BLaER1 treated with 17β-estradiol and CSF1 and Interleukin-3, amounts not matched to agents 10 nM and 100 nM (cell line): ENCODE data around the gene CPT1B.

Experiments
- H3K27ac ChIP-seq, 11 experiments: shearing (Covaris generic); formaldehyde crosslinking; 2 replicates each; pipeline ENCODE4 v1.8.1; 2022
- H3K27me3 ChIP-seq, 11 experiments: shearing (Covaris generic); formaldehyde crosslinking; 2 replicates each; pipeline ENCODE4 v1.8.1; 2022
- H3K36me3 ChIP-seq, 11 experiments: shearing (Covaris generic); formaldehyde crosslinking; 2 replicates each; pipeline ENCODE4 v1.8.1; 2022
- H3K4me1 ChIP-seq, 10 experiments: shearing (Covaris generic); formaldehyde crosslinking; 2 replicates each; pipeline ENCODE4 v1.8.1; 2022
- H3K4me2 ChIP-seq, 11 experiments: shearing (Covaris generic); formaldehyde crosslinking; 2 replicates each; pipeline ENCODE4 v1.8.1; 2022
- H3K4me3 ChIP-seq, 10 experiments: shearing (Covaris generic); formaldehyde crosslinking; 2 replicates each; pipeline ENCODE4 v1.8.1; 2022
- H3K9ac ChIP-seq, 11 experiments: shearing (Covaris generic); formaldehyde crosslinking; 2 replicates each; pipeline ENCODE4 v1.8.1; 2022
- H3K9me3 ChIP-seq, 11 experiments: shearing (Covaris generic); formaldehyde crosslinking; replicated peaks in 1 of 11; 2 replicates each; pipeline ENCODE4 v1.8.1; 2022
- H4K20me1 ChIP-seq, 11 experiments: shearing (Covaris generic); formaldehyde crosslinking; 2 replicates each; pipeline ENCODE4 v1.8.1; 2022
- Cebpa-rat ChIP-seq, 11 experiments: shearing (Covaris generic); IDR thresholded peaks; 2 replicates each; pipeline ENCODE4 v1.8.1; 2022

The CPT1B gene

DNA sequence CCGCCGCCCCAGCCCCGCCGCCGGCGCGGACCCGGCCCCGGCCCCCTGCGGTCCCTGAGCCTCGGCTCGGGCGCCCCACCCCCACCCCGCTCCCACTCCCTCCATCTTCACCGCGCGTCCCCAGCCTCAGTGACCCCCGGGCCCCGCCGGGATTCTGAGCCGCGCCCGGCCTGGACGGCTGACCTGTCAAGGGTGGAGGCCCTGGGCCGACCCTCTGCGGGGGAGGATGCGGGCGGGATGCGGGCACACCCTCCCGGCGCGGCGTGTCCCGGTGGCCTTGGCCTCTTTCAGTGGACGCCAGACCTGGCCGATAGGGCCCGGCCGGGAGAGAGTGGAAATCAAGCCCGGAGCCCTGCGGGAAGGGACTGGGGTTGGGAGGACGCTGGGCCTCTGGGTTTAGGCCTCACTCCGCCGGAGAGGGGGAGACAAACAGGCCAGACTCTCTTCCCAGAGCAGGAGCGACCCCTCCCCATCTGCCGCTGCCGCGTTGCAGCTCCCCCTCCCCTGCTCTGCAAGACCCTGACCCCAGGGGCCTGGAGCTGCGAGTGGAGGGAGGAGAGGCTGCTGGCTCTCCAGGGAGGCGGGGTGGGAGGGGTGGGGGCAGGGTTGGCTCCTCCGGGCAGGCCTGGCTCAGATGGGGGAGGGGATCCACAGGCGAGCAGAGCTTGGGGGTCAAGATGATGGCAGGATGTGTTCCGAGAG is 22.9 kb upstream of the CPT1B start:
- peaks cover 0 to 51% (median 12%) of the 10 kb centered on the region in 11 experiments; a peak in 11 of 22 replicates for H4K20me1 ChIP-seq
- no peak overlapping the region for H3K27ac ChIP-seq
- H3K9me3 ChIP-seq: peaks cover 0 to 7% (median 0%) of the 10 kb centered on the region in 11 experiments; a peak in 6 of 22 replicates
- no peak overlapping the region for H3K4me2 ChIP-seq
- TF ChIP-seq Cebpa-rat (IDR thresholded peaks at IDR 0.05): no peak
- peaks cover 67 to 93% (median 87%) of the 10 kb centered on the region in 11 experiments for H3K27me3 ChIP-seq
- H3K4me3 ChIP-seq: no peak overlapping the region
- no peak overlapping the region for H3K9ac ChIP-seq
- H3K36me3 ChIP-seq: no peaks in the 10 kb centered on the region
- peaks cover 0 to 7% (median 2%) of the 10 kb centered on the region in 10 experiments; a peak in 5 of 20 replicates for H3K4me1 ChIP-seq

DNA sequence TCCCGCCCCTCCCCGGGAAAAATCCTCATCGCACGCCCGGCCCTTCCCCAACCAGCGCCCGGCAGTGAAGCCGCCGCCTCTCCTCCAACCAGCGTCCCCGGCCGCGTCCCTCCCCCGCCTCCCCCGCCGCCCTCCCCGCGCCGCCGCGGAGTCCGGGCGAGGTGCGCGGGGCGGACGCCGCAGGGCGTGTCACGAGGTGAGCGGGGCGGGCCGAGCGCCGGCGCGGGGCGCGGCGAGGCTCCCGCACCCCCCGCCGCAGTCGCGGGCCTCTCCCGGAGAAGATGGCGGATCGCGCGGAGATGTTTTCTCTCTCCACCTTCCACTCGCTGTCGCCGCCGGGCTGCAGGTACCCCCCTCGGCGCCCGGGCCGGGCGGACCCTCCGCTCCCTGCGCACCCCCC is 22.3 kb upstream of the CPT1B start, which contains the start of gene MAPK8IP2:
Gene MAPK8IP2, plus strand, starts transcription at position 256 of the 400 bp plus-strand sequence. Its CDS starts 26 bp downstream, at position 282.
- H3K27me3 ChIP-seq: peaks cover 64 to 87% (median 81%) of the 10 kb centered on the region in 11 experiments
- H3K36me3 ChIP-seq: no peaks in the 10 kb centered on the region
- H3K4me1 ChIP-seq: peaks cover 0 to 4% (median under 1%) of the 10 kb centered on the region in 10 experiments; a peak in 5 of 20 replicates
- peaks cover 0 to 7% (median 0%) of the 10 kb centered on the region in 11 experiments; a peak in 6 of 22 replicates for H3K9me3 ChIP-seq
- peak within 1 kb of the TSS in 10 of 11 experiments; percentile 32 to 77 (median 46); a peak in 16 of 22 replicates for H3K4me2 ChIP-seq
- H3K27ac ChIP-seq: no peak within 1 kb of the TSS
- TF ChIP-seq Cebpa-rat (IDR thresholded peaks at IDR 0.05): no peak
- H3K4me3 ChIP-seq: peak within 1 kb of the TSS in 5 of 10 experiments; percentile 25 to 56 (median 40); a peak in 4 of 20 replicates
- H3K9ac ChIP-seq: no peak within 1 kb of the TSS
- H4K20me1 ChIP-seq: peaks cover 0 to 45% (median 7%) of the 10 kb centered on the region in 11 experiments; a peak in 11 of 22 replicates

DNA sequence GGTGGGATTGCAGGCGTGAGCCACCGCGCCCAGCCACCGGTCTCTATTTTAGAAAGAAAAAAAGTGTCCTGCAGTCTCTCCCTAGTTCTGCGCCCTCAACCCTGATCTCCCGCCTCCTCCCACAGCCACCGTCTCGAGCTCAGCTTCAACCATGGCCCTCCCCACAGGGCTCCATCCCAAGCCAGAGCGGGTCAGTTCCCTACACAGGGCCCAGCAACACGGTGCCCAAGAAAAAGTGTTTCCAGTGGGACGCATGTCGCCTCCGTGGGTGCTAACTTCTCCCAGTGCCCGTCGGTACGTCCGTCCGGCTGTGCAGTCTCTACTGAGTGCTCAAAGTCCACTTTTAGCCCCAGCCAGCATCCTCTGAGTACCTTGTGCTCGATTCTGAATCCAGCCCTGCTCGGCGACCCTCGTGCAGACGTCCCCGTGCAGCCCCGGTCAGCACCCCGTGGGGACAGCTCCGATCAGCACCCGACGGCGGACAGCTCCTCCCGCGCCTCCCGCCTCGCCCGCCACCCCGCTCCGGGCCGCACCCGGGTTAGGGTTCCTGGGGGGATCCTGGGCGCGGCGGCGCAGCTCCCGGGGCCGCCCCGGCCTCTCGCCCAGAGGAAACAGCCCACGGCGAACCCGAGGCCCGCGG is 21.7 kb upstream of the CPT1B start:
- peaks cover 0 to 39% (median 7%) of the 10 kb centered on the region in 11 experiments; a peak in 11 of 22 replicates for H4K20me1 ChIP-seq
- no peak overlapping the region for H3K27ac ChIP-seq
- H3K4me2 ChIP-seq: peak overlapping the region in 10 of 11 experiments; percentile 32 to 77 (median 46); a peak in 16 of 22 replicates
- peaks cover 0 to 7% (median 0%) of the 10 kb centered on the region in 11 experiments; a peak in 6 of 22 replicates for H3K9me3 ChIP-seq
- no peaks in the 10 kb centered on the region for H3K4me1 ChIP-seq
- H3K4me3 ChIP-seq: peak overlapping the region in 4 of 10 experiments; percentile 25 to 56 (median 40); a peak in 3 of 20 replicates
- H3K27me3 ChIP-seq: peaks cover 63 to 81% (median 75%) of the 10 kb centered on the region in 11 experiments
- H3K9ac ChIP-seq: no peak overlapping the region
- no peaks in the 10 kb centered on the region for H3K36me3 ChIP-seq
- TF ChIP-seq Cebpa-rat (IDR thresholded peaks at IDR 0.05): no peak

GRCh38 chr22:50597097-50597496 is 18.9 kb upstream of the CPT1B start:
- Histone ChIP-seq H3K27me3 (peaks cover 37 to 53% (median 47%) of the 10 kb centered on the region in 11 experiments), H3K36me3 (no peaks in the 10 kb centered on the region)

DNA sequence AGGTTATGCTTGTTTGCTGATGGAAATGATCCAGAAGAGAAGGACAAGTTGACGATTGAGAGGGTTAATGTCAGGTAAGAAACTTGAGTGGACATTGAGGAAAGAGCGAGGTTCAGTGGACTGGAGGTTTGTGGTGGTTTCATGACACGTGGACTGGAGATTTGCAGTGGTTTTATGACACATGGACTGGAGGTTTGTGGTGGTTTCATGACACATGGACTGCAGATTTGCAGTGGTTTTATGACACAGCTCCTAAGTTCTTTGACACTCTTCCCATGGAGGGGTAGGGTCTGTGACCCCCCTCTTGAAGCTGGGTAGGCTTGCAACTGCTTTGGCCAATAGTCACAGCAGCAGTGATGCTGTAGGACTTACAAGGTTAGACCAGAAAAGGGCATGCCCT is 17.0 kb upstream of the CPT1B start:
- no peak for TF ChIP-seq Cebpa-rat (IDR thresholded peaks at IDR 0.05)
- no peak overlapping the region for H3K4me3 ChIP-seq

More at GRCh38 chr22:50597097-50597496, 18.9 kb upstream of the CPT1B start:
- no peak overlapping the region for H3K27ac ChIP-seq
- no peak overlapping the region for H3K9ac ChIP-seq
- no peak for TF ChIP-seq Cebpa-rat (IDR thresholded peaks at IDR 0.05)
- no peak overlapping the region for H3K4me3 ChIP-seq
- H3K9me3 ChIP-seq: peaks cover 0 to 7% (median 0%) of the 10 kb centered on the region in 11 experiments; a peak in 6 of 22 replicates
- H4K20me1 ChIP-seq: peaks cover 0 to 15% (median 5%) of the 10 kb centered on the region in 11 experiments; a peak in 9 of 22 replicates
- no peak overlapping the region for H3K4me2 ChIP-seq
- H3K4me1 ChIP-seq: no peaks in the 10 kb centered on the region

GRCh38 chr22:50587407-50587806 is 9.2 kb upstream of the CPT1B start:
- no peak overlapping the region for H3K4me2 ChIP-seq
- peaks cover 0 to 9% (median 0%) of the 10 kb centered on the region in 11 experiments; a peak in 3 of 22 replicates for H3K36me3 ChIP-seq
- H3K4me1 ChIP-seq: peaks cover 7 to 10% (median 8%) of the 10 kb centered on the region in 10 experiments
- TF ChIP-seq Cebpa-rat (IDR thresholded peaks at IDR 0.05): no peak
- H3K9ac ChIP-seq: no peak overlapping the region
- H3K27me3 ChIP-seq: no peaks in the 10 kb centered on the region
- no peak overlapping the region for H3K4me3 ChIP-seq
- H3K27ac ChIP-seq: no peak overlapping the region
- H3K9me3 ChIP-seq: peaks cover 0 to 5% (median 0%) of the 10 kb centered on the region in 11 experiments; a peak in 2 of 22 replicates
- no peaks in the 10 kb centered on the region for H4K20me1 ChIP-seq

More for the DNA sequence above, 17.0 kb upstream of the CPT1B start:
- H3K4me2 ChIP-seq: no peak overlapping the region
- no peaks in the 10 kb centered on the region for H3K4me1 ChIP-seq
- peaks cover 0 to 7% (median 4%) of the 10 kb centered on the region in 11 experiments; a peak in 7 of 22 replicates for H3K9me3 ChIP-seq
- no peak overlapping the region for H3K27ac ChIP-seq
- peaks cover 0 to 9% (median 5%) of the 10 kb centered on the region in 11 experiments; a peak in 7 of 22 replicates for H4K20me1 ChIP-seq
- H3K9ac ChIP-seq: no peak overlapping the region
- H3K27me3 ChIP-seq: peaks cover 21 to 35% (median 28%) of the 10 kb centered on the region in 11 experiments
- no peaks in the 10 kb centered on the region for H3K36me3 ChIP-seq

DNA sequence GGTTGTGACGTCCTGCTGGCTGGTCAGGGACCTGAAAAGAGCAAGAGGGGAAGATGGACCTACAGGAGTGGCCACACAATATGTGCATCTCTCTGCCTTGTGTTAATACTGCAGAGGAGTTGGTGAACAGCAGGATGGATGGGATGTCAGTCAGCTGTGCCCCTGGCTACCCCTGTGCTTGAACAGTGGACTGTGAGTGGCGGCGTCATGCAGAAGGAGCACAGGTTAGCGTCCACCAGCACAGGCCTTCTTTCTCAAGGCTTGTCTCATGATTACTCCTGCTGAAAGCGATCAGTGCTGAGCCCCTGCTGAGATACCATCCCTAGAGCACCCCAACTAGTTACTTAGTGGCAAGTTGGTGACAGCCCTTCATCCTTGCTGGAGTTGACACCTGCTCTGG is 8.2 kb upstream of the CPT1B start:
- H3K4me1 ChIP-seq: peaks cover 14 to 17% (median 15%) of the 10 kb centered on the region in 10 experiments
- H3K9ac ChIP-seq: no peak overlapping the region
- peaks cover 0 to 5% (median 0%) of the 10 kb centered on the region in 11 experiments; a peak in 2 of 22 replicates for H3K9me3 ChIP-seq
- no peak overlapping the region for H3K4me2 ChIP-seq
- H4K20me1 ChIP-seq: peaks cover 0 to 5% (median 0%) of the 10 kb centered on the region in 11 experiments; a peak in 2 of 22 replicates
- no peak overlapping the region for H3K27ac ChIP-seq
- no peaks in the 10 kb centered on the region for H3K27me3 ChIP-seq
- H3K4me3 ChIP-seq: no peak overlapping the region
- H3K36me3 ChIP-seq: peaks cover 0 to 10% (median under 1%) of the 10 kb centered on the region in 11 experiments; a peak in 5 of 22 replicates
- no peak for TF ChIP-seq Cebpa-rat (IDR thresholded peaks at IDR 0.05)

- no peak for TF ChIP-seq Cebpa-rat (IDR thresholded peaks at IDR 0.05)
- Histone ChIP-seq H3K4me3 (no peak overlapping the region), H4K20me1 (peaks cover 0 to 10% (median 0%) of the 10 kb centered on the region in 11 experiments; a peak in 2 of 22 replicates), H3K4me1 (peaks cover 18 to 22% (median 21%) of the 10 kb centered on the region in 10 experiments), H3K27me3 (no peaks in the 10 kb centered on the region), H3K27ac (no peak overlapping the region), H3K36me3 (peaks cover 0 to 17% (median 6%) of the 10 kb centered on the region in 11 experiments; a peak in 14 of 22 replicates), H3K9me3 (peaks cover 0 to 2% (median 0%) of the 10 kb centered on the region in 11 experiments; a peak in 2 of 22 replicates), H3K9ac (no peak overlapping the region; a peak in 1 of 22 replicates), H3K4me2 (no peak overlapping the region)
Measured at GRCh38 chr22:50585781-50586180, 7.6 kb upstream of the CPT1B start.
